ENCODE measurements around the gene SELP. TPM values are rescaled to one million over a fixed set of nuclear protein-coding genes. Genes with fewer than 3 reads are reported as not detected.

SELP gene
- total RNA-seq, 1 experiment from 2014 or later, result not detected

GRCh38 chr1:169538998-169539871 lies 90.7 kb downstream of the SELP start:
- no peaks in the 10 kb centered on the region for H3K4me1 ChIP-seq (ENCODE audit: low read length)
- H3K9ac ChIP-seq (ENCODE audit: low read length), result no peak overlapping the region

More at GRCh38 chr1:169538998-169539871, 90.7 kb downstream of the SELP start:
- Histone ChIP-seq H4K20me1 (ENCODE audit: insufficient read depth, low read depth, low read length) (no peaks in the 10 kb centered on the region), H3K9me3 (ENCODE audit: low read length) (no peaks in the 10 kb centered on the region), H3K27me3 (ENCODE audit: low read length) (no peaks in the 10 kb centered on the region), H3K79me2 (ENCODE audit: low read length) (no peaks in the 10 kb centered on the region), H3K9me2 (replicated peaks; ENCODE audit: insufficient read depth, low read length) (no peaks in the 10 kb centered on the region), H3K4me2 (ENCODE audit: low read depth, low read length, poor library complexity, severe bottlenecking) (no peak overlapping the region), H3K4me3 (ENCODE audit: low read length) (no peak overlapping the region), H3K27ac (ENCODE audit: low read length) (no peak overlapping the region), H2AFZ (ENCODE audit: low read length) (no peak overlapping the region), H3K36me3 (ENCODE audit: insufficient read depth, low read length) (no peaks in the 10 kb centered on the region)
- no peak for DNase-seq

Other genes starting within 250 kb of the SELP start
- gene CCDC181, start 202.7 kb downstream of the SELP start, total RNA-seq (2014; rRNA removed; shearing (Covaris generic); ENCODE audit: low replicate concordance), result not detected in 2 replicates
- 0.32 and 2.3 TPM in 2 replicates for gene SLC19A2, start 144.2 kb downstream of the SELP start, total RNA-seq (2014; rRNA removed; shearing (Covaris generic); ENCODE audit: low replicate concordance)
- gene F5, start 43.6 kb downstream of the SELP start, total RNA-seq (2014; rRNA removed; shearing (Covaris generic); ENCODE audit: low replicate concordance), result not detected in 2 replicates
- not detected in 2 replicates for gene SELL, start 81.5 kb upstream of the SELP start, total RNA-seq (2014; rRNA removed; shearing (Covaris generic); ENCODE audit: low replicate concordance)
- gene SELE, start 104.0 kb upstream of the SELP start, total RNA-seq (2014; rRNA removed; shearing (Covaris generic); ENCODE audit: low replicate concordance), result not detected in 2 replicates
- gene METTL18, start 164.8 kb upstream of the SELP start, total RNA-seq (2014; rRNA removed; shearing (Covaris generic); ENCODE audit: low replicate concordance), result 10.4 and 13.3 TPM in 2 replicates